HepG2 (cell line): Measurements from ENCODE around the gene A2ML1. TPM values are rescaled to one million over a fixed set of nuclear protein-coding genes. Genes with fewer than 3 reads are reported as not detected.

Source experiments
- ATAC-seq: fragments of 200-7000 bp; cut with Tn5 transposase; 3 replicates; pipeline ENCODE4 v1.9.1; 2020; ENCODE audit warnings: mild to moderate bottlenecking, moderate library complexity
- BruUV-seq: library from RNA; stranded (reverse); fragments of 400-500 nt; replicated peaks from 2 replicates; lab custom pipeline; 2021; lab: Mats Ljungman, UMichigan
- CTCF ChIA-PET: fragments of 300-600 bp; formaldehyde crosslinking; extraction: SDS; loops from one replicate; lab custom pipeline; 2021; ENCODE audit warnings: low total read pairs, inconsistent platforms, low intra/inter-chr PET ratio; lab: Yijun Ruan, JAX
- POLR2A ChIA-PET: fragments of 350-600 bp; sonication (Branson Sonifier 250); formaldehyde crosslinking; loops from one replicate; lab custom pipeline; 2020; ENCODE audit warnings: antibody characterized with exemption, inconsistent platforms; lab: Yijun Ruan, JAX
- DNase-seq: peaks from one replicate; pipeline ENCODE4 v3.0.0-alpha.2; 2015; ENCODE audit warnings: low spot score
- FAIRE-seq: peaks from 3 replicates; lab custom pipeline; 2011; peaks lifted over from hg19 to GRCh38; lab: Jason Lieb, UNC
- H2AFZ ChIP-seq: one replicate; pipeline ENCODE4 v1.6.1; 2011; ENCODE audit warnings: low read length, inconsistent platforms
- H3K27ac ChIP-seq: fragments of 300-600 bp; 3 replicates; pipeline ENCODE4 v1.8.0; 2011; ENCODE audit warnings: mixed run types, mild to moderate bottlenecking, mixed read lengths, low read length, inconsistent platforms; ENCODE audit not compliant: insufficient read depth; ENCODE audit errors: extremely low read length
- H3K27me3 ChIP-seq, 2 experiments: fragments of 200-600 bp in 1 of 2; 2 replicates in 1 of 2; 3 replicates in 1 of 2; pipeline versions ENCODE4 v1.6.0 to v1.8.0; 2011; ENCODE audit warnings: low read length in 2 of 2, mild to moderate bottlenecking in 2 of 2, moderate library complexity in 2 of 2, inconsistent platforms in 1 of 2; ENCODE audit not compliant: insufficient read depth in 2 of 2, control insufficient read depth in 1 of 2
- H3K36me3 ChIP-seq, 2 experiments: fragments of 200-600 bp in 1 of 2; replicated peaks in 1 of 2; 2 replicates in 1 of 2; 3 replicates in 1 of 2; pipeline versions ENCODE4 v1.5.1 to v1.8.0; 2011; ENCODE audit warnings: low read length in 2 of 2, inconsistent platforms in 1 of 2; ENCODE audit not compliant: insufficient read depth in 2 of 2, control insufficient read depth in 1 of 2
- H3K4me1 ChIP-seq: 2 replicates; pipeline ENCODE4 v1.5.1; 2012; ENCODE audit warnings: low read length, inconsistent platforms; ENCODE audit not compliant: insufficient read depth
- H3K4me2 ChIP-seq: 2 replicates; pipeline ENCODE4 v1.6.0; 2011; ENCODE audit warnings: low read depth, low read length, inconsistent platforms
- H3K4me3 ChIP-seq, 3 experiments: fragments of 200-600 bp in 1 of 3; sonication (generic), shearing (Covaris generic) in 1 of 3; replicated peaks in 1 of 3; 2 replicates each; pipeline ENCODE4 v1.5.1; 2011 to 2016; ENCODE audit warnings: low read length in 3 of 3, inconsistent platforms in 2 of 3, low read depth in 2 of 3, mild to moderate bottlenecking in 2 of 3, control low read depth in 1 of 3, mixed read lengths in 1 of 3; ENCODE audit not compliant: insufficient read depth in 1 of 3
- H3K79me2 ChIP-seq: one replicate; pipeline ENCODE4 v1.6.1; 2011; ENCODE audit warnings: low read length, inconsistent platforms; ENCODE audit not compliant: insufficient read depth
- H3K9ac ChIP-seq: 2 replicates; pipeline ENCODE4 v1.6.0; 2011; ENCODE audit warnings: mild to moderate bottlenecking, low read depth, low read length, inconsistent platforms; ENCODE audit not compliant: insufficient read depth
- H3K9me3 ChIP-seq: 2 replicates; pipeline ENCODE4 v1.5.1; 2012; ENCODE audit warnings: mild to moderate bottlenecking, low read length
- H4K20me1 ChIP-seq: 2 replicates; pipeline ENCODE4 v1.6.0; 2011; ENCODE audit warnings: inconsistent platforms, mild to moderate bottlenecking, low read length, moderate library complexity; ENCODE audit not compliant: insufficient read depth
- DMAP1 ChIP-seq: IDR thresholded peaks from 2 replicates; pipeline ENCODE4 v1.6.1; 2016
- HOXD1 ChIP-seq: sonication (generic); formaldehyde crosslinking; IDR thresholded peaks from 2 replicates; pipeline ENCODE4 v1.5.0; 2020; ENCODE audit warnings: missing genetic modification reagents
- RAD51 ChIP-seq: fragments of 450-650 bp; IDR thresholded peaks from 2 replicates; pipeline ENCODE4 v1.6.1; 2016; ENCODE audit warnings: borderline replicate concordance
- ZBTB1 ChIP-seq: sonication (generic); formaldehyde crosslinking; IDR thresholded peaks from 2 replicates; pipeline ENCODE4 v1.4.0; 2020; ENCODE audit warnings: missing genetic modification reagents, borderline replicate concordance
- ZBTB20 ChIP-seq: sonication (generic); formaldehyde crosslinking; IDR thresholded peaks from 2 replicates; pipeline ENCODE4 v1.8.1; 2023; ENCODE audit warnings: missing genetic modification reagents, low read depth, mild to moderate bottlenecking, borderline replicate concordance
- ZFP90 ChIP-seq: sonication (generic); formaldehyde crosslinking; IDR thresholded peaks from 2 replicates; pipeline ENCODE4 v1.8.0; 2022; ENCODE audit warnings: missing genetic modification reagents, mild to moderate bottlenecking, inconsistent platforms, borderline replicate concordance
- WGBS: methylation state at CpG from one replicate; pipeline ENCODE4 v1.1.6; 2017; ENCODE audit warnings: low lambda C conversion rate; 5-methylcytosine and 5-hydroxymethylcytosine counted together
- in situ Hi-C: cut with HindIII; loops from 2 replicates; pipeline ENCODE4 v1.10.0; 2017; ENCODE audit warnings: low pct_unique_long_range_greater_than_20kb; ENCODE audit not compliant: extremely low pct_ligation_motif_present
- intact Hi-C: fragments of 100-400 bp; cut with micrococcal nuclease; formaldehyde crosslinking; loops from one replicate; pipeline ENCODE4 v1.10.0; 2022; ENCODE audit not compliant: unreplicated experiment
- polyA plus RNA-seq, 8 experiments: library from polyadenylated mRNA; depleted of rRNA in 3 of 8; stranded (reverse) in 7 of 8; unstranded in 1 of 8; fragments of >200 nt; fragmentation: Illumina TruSeq in 4 of 8; extraction: Trizol in 4 of 8; gene quantifications; 2 replicates each; pipeline versions ENCODE4 v1.2.1 to v1.2.3, GENCODE V29; 2011 to 2016; ENCODE audit warnings: low read depth in 4 of 8, missing spikeins in 1 of 8, mixed read lengths in 1 of 8; ENCODE audit not compliant: insufficient read depth in 1 of 8
- total RNA-seq, 5 experiments: library from RNA; depleted of rRNA; stranded (reverse); fragments of >200 nt; fragmentation: Illumina TruSeq; extraction: Trizol; gene quantifications; 2 replicates each; pipeline ENCODE4 v1.2.3, GENCODE V29; 2016; ENCODE audit warnings: low read depth in 1 of 5
- TF ChIP-seq, protein P1 (sequence below): IDR thresholded peaks from 2 replicates; pipeline ENCODE4 v1.6.1; 2016; ENCODE audit warnings: low read depth
- TF ChIP-seq, protein P2 (sequence below): sonication (generic); formaldehyde crosslinking; IDR thresholded peaks from 2 replicates; pipeline ENCODE4 v1.5.1; 2020; ENCODE audit warnings: mild to moderate bottlenecking, missing genetic modification reagents

The A2ML1 gene
- total and polyA plus RNA-seq, 2 of the 13 experiments (the other 11 are each of a cell fraction or from before 2014, with no cell fraction given) = not detected

DNA sequence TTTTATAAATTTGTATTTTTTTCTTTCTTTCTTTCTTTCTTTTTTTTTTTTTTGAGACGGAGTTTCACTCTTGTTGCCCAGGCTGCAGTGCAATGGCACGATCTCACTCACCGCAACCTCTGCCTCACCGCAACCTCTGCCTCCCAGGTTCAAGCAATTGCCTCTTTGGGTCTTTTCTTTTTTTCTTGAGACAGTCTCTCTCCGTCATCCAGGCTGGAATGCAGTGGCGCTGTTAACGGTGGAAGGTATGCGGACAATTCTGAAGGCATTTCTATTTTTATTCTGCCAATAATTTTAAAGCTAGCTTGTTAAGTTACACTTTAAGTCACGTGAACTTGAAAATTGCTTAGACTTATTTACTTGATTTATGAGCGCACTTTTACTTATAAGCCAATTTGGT lies 83.1 kb downstream of the A2ML1 start:
- BruUV-seq = no TSS peak
- Histone ChIP-seq H4K20me1 (no peaks in the 10 kb centered on the region), H3K36me3 (no peaks in the 10 kb centered on the region), H3K4me3 (no peak overlapping the region), H3K9ac (no peak overlapping the region), H3K9me3 (no peaks in the 10 kb centered on the region), H3K27me3 (peaks cover 2 to 20% of the 10 kb centered on the region in 2 experiments; a peak in 4 of 5 replicates), H2AFZ (no peak overlapping the region), H3K79me2 (no peaks in the 10 kb centered on the region), H3K4me2 (no peak overlapping the region), H3K4me1 (no peaks in the 10 kb centered on the region), H3K27ac (no peak overlapping the region)
- DNase-seq = no peak
- POLR2A ChIA-PET = no interaction called here
- intact Hi-C loops = no loop called here
- in situ Hi-C loops = no loop called here
- TF ChIP-seq RAD51 (no peak), ZBTB1 (no peak), DMAP1 (CRISPR knock-in tag) (no peak), ZFP90 (CRISPR knock-in tag) (no peak), HOXD1 (CRISPR knock-in tag) (no peak), ZBTB20 (CRISPR knock-in tag) (no peak)
- TF ChIP-seq, protein P1, sequence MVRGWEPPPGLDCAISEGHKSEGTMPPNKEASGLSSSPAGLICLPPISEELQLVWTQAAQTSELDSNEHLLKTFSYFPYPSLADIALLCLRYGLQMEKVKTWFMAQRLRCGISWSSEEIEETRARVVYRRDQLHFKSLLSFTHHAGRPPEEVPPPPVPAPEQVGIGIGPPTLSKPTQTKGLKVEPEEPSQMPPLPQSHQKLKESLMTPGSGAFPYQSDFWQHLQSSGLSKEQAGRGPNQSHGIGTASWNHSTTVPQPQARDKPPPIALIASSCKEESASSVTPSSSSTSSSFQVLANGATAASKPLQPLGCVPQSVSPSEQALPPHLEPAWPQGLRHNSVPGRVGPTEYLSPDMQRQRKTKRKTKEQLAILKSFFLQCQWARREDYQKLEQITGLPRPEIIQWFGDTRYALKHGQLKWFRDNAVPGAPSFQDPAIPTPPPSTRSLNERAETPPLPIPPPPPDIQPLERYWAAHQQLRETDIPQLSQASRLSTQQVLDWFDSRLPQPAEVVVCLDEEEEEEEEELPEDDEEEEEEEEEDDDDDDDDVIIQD (CRISPR knock-in tag) = no peak
- TF ChIP-seq, protein P2, sequence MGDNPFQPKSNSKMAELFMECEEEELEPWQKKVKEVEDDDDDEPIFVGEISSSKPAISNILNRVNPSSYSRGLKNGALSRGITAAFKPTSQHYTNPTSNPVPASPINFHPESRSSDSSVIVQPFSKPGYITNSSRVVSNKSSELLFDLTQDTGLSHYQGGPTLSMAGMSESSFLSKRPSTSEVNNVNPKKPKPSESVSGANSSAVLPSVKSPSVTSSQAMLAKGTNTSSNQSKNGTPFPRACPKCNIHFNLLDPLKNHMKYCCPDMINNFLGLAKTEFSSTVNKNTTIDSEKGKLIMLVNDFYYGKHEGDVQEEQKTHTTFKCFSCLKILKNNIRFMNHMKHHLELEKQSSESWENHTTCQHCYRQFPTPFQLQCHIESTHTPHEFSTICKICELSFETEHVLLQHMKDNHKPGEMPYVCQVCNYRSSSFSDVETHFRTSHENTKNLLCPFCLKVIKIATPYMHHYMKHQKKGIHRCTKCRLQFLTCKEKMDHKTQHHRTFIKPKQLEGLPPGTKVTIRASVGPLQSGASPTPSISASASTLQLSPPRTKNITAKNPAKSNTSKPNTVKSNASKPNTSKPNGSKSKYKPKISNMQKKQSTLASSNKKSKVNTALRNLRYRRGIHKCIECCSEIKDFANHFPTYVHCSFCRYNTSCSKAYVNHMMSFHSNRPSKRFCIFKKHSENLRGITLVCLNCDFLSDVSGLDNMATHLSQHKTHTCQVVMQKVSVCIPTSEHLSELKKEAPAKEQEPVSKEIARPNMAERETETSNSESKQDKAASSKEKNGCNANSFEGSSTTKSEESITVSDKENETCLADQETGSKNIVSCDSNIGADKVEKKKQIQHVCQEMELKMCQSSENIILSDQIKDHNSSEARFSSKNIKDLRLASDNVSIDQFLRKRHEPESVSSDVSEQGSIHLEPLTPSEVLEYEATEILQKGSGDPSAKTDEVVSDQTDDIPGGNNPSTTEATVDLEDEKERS (CRISPR knock-in tag) = no peak
- CTCF ChIA-PET = no interaction called here
- ATAC-seq = no peak
- no peak for FAIRE-seq
- 39% methylated on average over 10 of the region's 10 CpGs for WGBS
